ENCODE measurements around the gene ISLR. TPM values are rescaled to one million over a fixed set of nuclear protein-coding genes. Genes with fewer than 3 reads are reported as not detected.

Gene ISLR
- total RNA-seq, 2 experiments from 2014 or later = not detected

GRCh38 chr15:74200412-74200815 is 26.9 kb downstream of the ISLR start:
- no peaks in the 10 kb centered on the region for H3K9me3 ChIP-seq (ENCODE audit: control insufficient read depth in 1 of 2, insufficient read depth in 1 of 2, low read length in 2 of 2)
- ATAC-seq (ENCODE audit: poor library complexity) (no peak), DNase-seq (peak in 1 of 14 experiments; percentile 9)
- no peaks in the 10 kb centered on the region for H3K36me3 Mint-ChIP-seq (ENCODE audit: low read depth)
- no peaks in the 10 kb centered on the region for H3K4me1 ChIP-seq (ENCODE audit: insufficient read depth, low read length)
- no peak overlapping the region for H3K4me3 ChIP-seq (ENCODE audit: low read length)
- no peak overlapping the region for H3K27ac Mint-ChIP-seq
- H3K9me3 Mint-ChIP-seq = no peaks in the 10 kb centered on the region
- CTCF ChIA-PET = interaction anchor here (0.6 kb wide), 1 partner anchor 722 kb away, joined by 3 read pairs; no protein-coding TSS in a partner anchor
- peaks cover 2 to 5% of the 10 kb centered on the region in 2 experiments for H3K27me3 ChIP-seq (ENCODE audit: control insufficient read depth in 1 of 2, insufficient read depth in 2 of 2, low read length in 2 of 2)
- H3K4me3 Mint-ChIP-seq = no peak overlapping the region
- no peak for TF ChIP-seq CTCF (IDR thresholded peaks at IDR 0.05)
- no peak overlapping the region for H3K27ac ChIP-seq (ENCODE audit: low read depth in 1 of 2, low read length in 2 of 2)
- peaks cover 4% of the 10 kb centered on the region for H3K27me3 Mint-ChIP-seq
- H3K4me1 Mint-ChIP-seq (ENCODE audit: low read depth) = no peaks in the 10 kb centered on the region
- intact Hi-C loops (cut with DNase I, micrococcal nuclease) = no loop called here
- no peaks in the 10 kb centered on the region for H3K36me3 ChIP-seq (ENCODE audit: insufficient read depth, low read length)
- POLR2A ChIA-PET = no interaction called here

DNA sequence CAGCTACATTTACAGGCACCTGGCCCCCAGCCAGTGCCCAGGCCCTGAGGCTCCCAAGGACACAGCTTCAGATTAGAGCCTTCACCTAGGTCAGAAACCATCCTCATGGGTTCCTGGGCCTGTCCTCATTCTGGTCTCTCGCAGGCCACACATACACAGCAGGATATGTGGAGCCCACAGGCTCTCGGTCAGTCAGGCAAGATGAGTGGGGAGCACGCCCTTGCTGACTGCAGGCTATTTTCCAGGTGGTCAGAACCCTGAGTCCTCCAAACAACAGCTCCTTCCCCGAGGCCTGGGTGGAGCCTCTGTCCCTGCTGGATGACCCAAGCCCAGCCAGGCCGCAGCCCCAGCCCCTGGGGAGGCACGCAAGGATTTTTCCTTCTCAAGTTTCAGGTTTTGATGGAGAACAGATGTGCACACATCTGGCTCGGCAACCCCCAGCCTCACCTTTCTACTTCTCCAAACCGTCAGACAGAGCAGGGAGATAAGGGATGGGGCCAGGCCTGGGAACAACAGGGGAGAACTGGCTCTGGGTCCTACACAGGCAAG is 27.4 kb downstream of the ISLR start:
- Histone ChIP-seq H3K36me3 (ENCODE audit: insufficient read depth, low read length) (no peaks in the 10 kb centered on the region), H3K4me3 (ENCODE audit: low read length) (no peak overlapping the region), H3K27ac (ENCODE audit: low read depth in 1 of 2, low read length in 2 of 2) (no peak overlapping the region), H3K4me1 (ENCODE audit: insufficient read depth, low read length) (no peaks in the 10 kb centered on the region), H3K27me3 (ENCODE audit: control insufficient read depth in 1 of 2, insufficient read depth in 2 of 2, low read length in 2 of 2) (peaks cover 2 to 5% of the 10 kb centered on the region in 2 experiments), H3K9me3 (ENCODE audit: control insufficient read depth in 1 of 2, insufficient read depth in 1 of 2, low read length in 2 of 2) (no peaks in the 10 kb centered on the region)
- no peaks in the 10 kb centered on the region for H3K9me3 Mint-ChIP-seq
- H3K36me3 Mint-ChIP-seq (ENCODE audit: low read depth) = no peaks in the 10 kb centered on the region
- no peak for TF ChIP-seq CTCF (IDR thresholded peaks at IDR 0.05)
- no peaks in the 10 kb centered on the region for H3K4me1 Mint-ChIP-seq (ENCODE audit: low read depth)
- intact Hi-C loops (cut with DNase I, micrococcal nuclease) = no loop called here
- no peak overlapping the region for H3K27ac Mint-ChIP-seq
- peaks cover 4% of the 10 kb centered on the region for H3K27me3 Mint-ChIP-seq
- ChIA-PET POLR2A (no interaction called here), CTCF (no interaction called here)
- DNase-seq = no peak
- ATAC-seq (ENCODE audit: poor library complexity) = no peak
- H3K4me3 Mint-ChIP-seq = no peak overlapping the region

- ChIA-PET POLR2A (interaction anchor here (0.6 kb wide), 1 partner anchor 113 kb away, joined by 3 read pairs; no protein-coding TSS in a partner anchor), CTCF (no interaction called here)
- no peak overlapping the region for H3K27ac Mint-ChIP-seq
- H3K27me3 Mint-ChIP-seq = peaks cover 9% of the 10 kb centered on the region
- peaks cover 2 to 5% of the 10 kb centered on the region in 2 experiments for H3K27me3 ChIP-seq (ENCODE audit: control insufficient read depth in 1 of 2, insufficient read depth in 2 of 2, low read length in 2 of 2)
- no peaks in the 10 kb centered on the region for H3K36me3 Mint-ChIP-seq (ENCODE audit: low read depth)
- H3K9me3 ChIP-seq (ENCODE audit: control insufficient read depth in 1 of 2, insufficient read depth in 1 of 2, low read length in 2 of 2) = no peaks in the 10 kb centered on the region
- no peaks in the 10 kb centered on the region for H3K36me3 ChIP-seq (ENCODE audit: insufficient read depth, low read length)
- H3K9me3 Mint-ChIP-seq = no peaks in the 10 kb centered on the region
- H3K4me3 Mint-ChIP-seq = no peak overlapping the region
- H3K4me1 ChIP-seq (ENCODE audit: insufficient read depth, low read length) = no peaks in the 10 kb centered on the region
- TF ChIP-seq CTCF (IDR thresholded peaks at IDR 0.05) = no peak
- ATAC-seq (ENCODE audit: poor library complexity) (no peak), DNase-seq (no peak)
- no peak overlapping the region for H3K4me3 ChIP-seq (ENCODE audit: low read length)
- intact Hi-C loops (cut with DNase I, micrococcal nuclease) = no loop called here
- H3K27ac ChIP-seq (ENCODE audit: low read depth in 1 of 2, low read length in 2 of 2) = no peak overlapping the region
- H3K4me1 Mint-ChIP-seq (ENCODE audit: low read depth) = no peaks in the 10 kb centered on the region
Measured at GRCh38 chr15:74201710-74202420, 28.4 kb downstream of the ISLR start.
